HepG2 (cell line): ENCODE results near the gene GPR162. TPM values are rescaled to one million over a fixed set of nuclear protein-coding genes. Genes with fewer than 3 reads are reported as not detected.

ENCODE experiments used
- BRCA1 ChIP-seq: sonication (generic); formaldehyde crosslinking; IDR thresholded peaks from 2 replicates; pipeline ENCODE4 v1.4.0; 2020; ENCODE audit warnings: missing genetic modification reagents
- CHD2 ChIP-seq: IDR thresholded peaks from 2 replicates; pipeline ENCODE4 v1.6.1; 2011; ENCODE audit warnings: low read depth, low read length, improper control_type of control experiment
- GPN1 ChIP-seq: sonication (generic); formaldehyde crosslinking; IDR thresholded peaks from 2 replicates; pipeline ENCODE4 v1.5.1; 2020; ENCODE audit warnings: missing genetic modification reagents, borderline replicate concordance
- HBP1 ChIP-seq: IDR thresholded peaks from 2 replicates; pipeline ENCODE4 v1.6.1; 2016; ENCODE audit warnings: low read depth, control low read depth
- HDAC2 ChIP-seq: sonication (generic); formaldehyde crosslinking; IDR thresholded peaks from 2 replicates; pipeline ENCODE4 v1.4.0; 2020; ENCODE audit warnings: missing genetic modification reagents
- MATR3 ChIP-seq: sonication (generic); formaldehyde crosslinking; IDR thresholded peaks from 2 replicates; pipeline ENCODE4 v1.4.0; 2020; ENCODE audit warnings: missing genetic modification reagents
- MTERF4 ChIP-seq: sonication (generic); formaldehyde crosslinking; IDR thresholded peaks from 2 replicates; pipeline ENCODE4 v1.8.0; 2023; ENCODE audit warnings: mild to moderate bottlenecking, missing genetic modification reagents
- NFYB ChIP-seq: sonication (generic); formaldehyde crosslinking; IDR thresholded peaks from 2 replicates; pipeline ENCODE4 v1.4.0; 2020; ENCODE audit warnings: missing genetic modification reagents
- PATZ1 ChIP-seq: sonication (generic); formaldehyde crosslinking; IDR thresholded peaks from 2 replicates; pipeline ENCODE4 v1.4.0; 2020; ENCODE audit warnings: missing genetic modification reagents
- PITX1 ChIP-seq: sonication (generic); formaldehyde crosslinking; IDR thresholded peaks from 2 replicates; pipeline ENCODE4 v1.5.1; 2020; ENCODE audit warnings: mild to moderate bottlenecking, missing genetic modification reagents
- TCF7L2 ChIP-seq: IDR thresholded peaks from 2 replicates; pipeline ENCODE4 v1.6.1; 2011; ENCODE audit warnings: mild to moderate bottlenecking, low read depth, low read length, moderate library complexity
- THAP9 ChIP-seq: sonication (generic); formaldehyde crosslinking; IDR thresholded peaks from 2 replicates; pipeline ENCODE4; 2020; ENCODE audit warnings: missing genetic modification reagents, mild to moderate bottlenecking, borderline replicate concordance
- ZBTB1 ChIP-seq: sonication (generic); formaldehyde crosslinking; IDR thresholded peaks from 2 replicates; pipeline ENCODE4 v1.4.0; 2020; ENCODE audit warnings: missing genetic modification reagents, borderline replicate concordance
- ZNF124 ChIP-seq: sonication (generic); formaldehyde crosslinking; IDR thresholded peaks from 2 replicates; pipeline ENCODE4 v1.4.0; 2020; ENCODE audit warnings: missing genetic modification reagents
- ZNF180 ChIP-seq: sonication (generic); formaldehyde crosslinking; IDR thresholded peaks from 2 replicates; pipeline ENCODE4 v1.4.0; 2020; ENCODE audit warnings: low read depth, missing genetic modification reagents, borderline replicate concordance
- ZNF24 ChIP-seq: fragments of 450-650 bp; IDR thresholded peaks from 2 replicates; pipeline ENCODE4 v1.6.1; 2017; ENCODE audit warnings: antibody characterized with exemption, mild to moderate bottlenecking
- ZNF350 ChIP-seq: sonication (generic); formaldehyde crosslinking; IDR thresholded peaks from 2 replicates; pipeline ENCODE4 v1.4.0; 2020; ENCODE audit warnings: mild to moderate bottlenecking, low read depth, missing genetic modification reagents, borderline replicate concordance
- ZNF605 ChIP-seq: sonication (generic); formaldehyde crosslinking; IDR thresholded peaks from 2 replicates; pipeline ENCODE4 v1.8.0; 2022; ENCODE audit warnings: mild to moderate bottlenecking, missing genetic modification reagents
- ZNF7 ChIP-seq: IDR thresholded peaks from 2 replicates; pipeline ENCODE4 v1.6.1; 2016; ENCODE audit warnings: missing biosample characterization, missing genetic modification reagents
- ZNF713 ChIP-seq: sonication (generic); formaldehyde crosslinking; IDR thresholded peaks from 2 replicates; pipeline ENCODE4 v1.4.0; 2020; ENCODE audit warnings: mild to moderate bottlenecking, missing genetic modification reagents
- ZNF777 ChIP-seq: sonication (generic); formaldehyde crosslinking; IDR thresholded peaks from 2 replicates; pipeline ENCODE4 v1.4.0; 2020; ENCODE audit warnings: missing genetic modification reagents
- polyA plus RNA-seq, 8 experiments: library from polyadenylated mRNA; depleted of rRNA in 3 of 8; stranded (reverse) in 7 of 8; unstranded in 1 of 8; fragments of >200 nt; fragmentation: Illumina TruSeq in 4 of 8; extraction: Trizol in 4 of 8; gene quantifications; 2 replicates each; pipeline versions ENCODE4 v1.2.1 to v1.2.3, GENCODE V29; 2011 to 2016; ENCODE audit warnings: low read depth in 4 of 8, missing spikeins in 1 of 8, mixed read lengths in 1 of 8; ENCODE audit not compliant: insufficient read depth in 1 of 8
- total RNA-seq, 5 experiments: library from RNA; depleted of rRNA; stranded (reverse); fragments of >200 nt; fragmentation: Illumina TruSeq; extraction: Trizol; gene quantifications; 2 replicates each; pipeline ENCODE4 v1.2.3, GENCODE V29; 2016; ENCODE audit warnings: low read depth in 1 of 5

GPR162 gene
- total and polyA plus RNA-seq, 2 of the 13 experiments (the other 11 are each of a cell fraction or from before 2014, with no cell fraction given) = 0.08 TPM; not detected in 1

GRCh38 chr12:6871052-6871957, 49.7 kb downstream of the GPR162 start (continued):
- TF ChIP-seq PITX1 (CRISPR knock-in tag) (peak; percentile 28; the same call in 1 of the 2 replicates), ZNF180 (CRISPR knock-in tag) (no peak), ZNF124 (CRISPR knock-in tag) (no peak), HBP1 (CRISPR knock-in tag) (no peak), PATZ1 (CRISPR knock-in tag) (peak; percentile 34; the same call in 1 of the 2 replicates), NFYB (CRISPR knock-in tag) (no peak), HDAC2 (CRISPR knock-in tag) (peak; percentile 38; the same call in 1 of the 2 replicates), MTERF4 (CRISPR knock-in tag) (no peak), ZNF350 (no peak), MATR3 (no peak), THAP9 (CRISPR knock-in tag) (no peak), ZNF777 (no peak), ZNF605 (CRISPR knock-in tag) (no peak), ZNF24 (no peak), TCF7L2 (no peak), BRCA1 (CRISPR knock-in tag) (no peak), ZNF713 (no peak), GPN1 (CRISPR knock-in tag) (no peak), ZNF7 (no peak), CHD2 (no peak), ZBTB1 (CRISPR knock-in tag) (no peak)
